Stomach (tissue), 4 donors: ENCODE results near the gene FAM200A.

ENCODE experiments used
- CTCF ChIP-seq, 7 experiments: fragments of 450-650 bp in 4 of 7; fragments of 200-600 bp in 3 of 7; sonication (generic) in 3 of 7; IDR thresholded peaks; one replicate each; pipeline ENCODE4 v1.5.1; 2016 to 2019; ENCODE audit warnings: antibody characterized with exemption in 7 of 7, control low read depth in 2 of 7, mild to moderate bottlenecking in 1 of 7
- POLR2A ChIP-seq, 4 donors: fragments of 450-650 bp; IDR thresholded peaks; one replicate each; pipeline ENCODE4 v1.6.1; 2016; ENCODE audit warnings: antibody characterized with exemption in 4 of 4, control low read depth in 2 of 4, mild to moderate bottlenecking in 1 of 4, moderate library complexity in 1 of 4
- POLR2AphosphoS5 ChIP-seq, 3 donors: sonication (generic); formaldehyde crosslinking; IDR thresholded peaks; one replicate each; pipeline ENCODE4 v1.6.1; 2016; ENCODE audit warnings: antibody characterized with exemption in 3 of 3

- TF ChIP-seq CTCF (IDR thresholded peaks at IDR 0.05), result no peak
- TF ChIP-seq POLR2A (IDR thresholded peaks at IDR 0.05), result no peak
- no peak for TF ChIP-seq POLR2AphosphoS5 (IDR thresholded peaks at IDR 0.05)
Observed at GRCh38 chr7:99579281-99579955, 27.5 kb upstream of the FAM200A start.
